ENCODE data around the gene BPHL.
A peak's percentile ranks its signal among the peaks of the same experiment; 100 is the strongest.
"Not testable (repeated sequence)": the region's sequence is repeated elsewhere in the genome, so short reads cannot be mapped to it uniquely, and the experiment has no call there.

Gene BPHL

GRCh38 chr6:3144571-3144970 lies 26.1 kb downstream of the BPHL start:
- no peak for DNase-seq
- in situ Hi-C loops (cut with HindIII; ENCODE audit: low pct_ligation_motif_present, low pct_unique_long_range_greater_than_20kb, low sequenced_read_pairs): no loop called here

GRCh38 chr6:3147914-3148757 lies 29.6 kb downstream of the BPHL start:
- in situ Hi-C loops (cut with HindIII; ENCODE audit: low pct_ligation_motif_present, low pct_unique_long_range_greater_than_20kb, low sequenced_read_pairs): no loop called here
- DNase-seq: no peak

GRCh38 chr6:3151691-3152090 lies 33.2 kb downstream of the BPHL start:
- no peak for DNase-seq
- in situ Hi-C loops (cut with HindIII; ENCODE audit: low pct_ligation_motif_present, low pct_unique_long_range_greater_than_20kb, low sequenced_read_pairs): no loop called here

- in situ Hi-C loops (cut with HindIII; ENCODE audit: low pct_ligation_motif_present, low pct_unique_long_range_greater_than_20kb, low sequenced_read_pairs): no loop called here
- DNase-seq: no peak
These were observed 34.2 kb downstream of the BPHL start for GRCh38 chr6:3152689-3153088.

- in situ Hi-C loops (cut with HindIII; ENCODE audit: low pct_ligation_motif_present, low pct_unique_long_range_greater_than_20kb, low sequenced_read_pairs); DNase-seq: not testable (repeated sequence)
These were observed 36.9 kb downstream of the BPHL start for GRCh38 chr6:3155416-3155815.

GRCh38 chr6:3156184-3157130 lies 37.9 kb downstream of the BPHL start:
- in situ Hi-C loops (cut with HindIII; ENCODE audit: low pct_ligation_motif_present, low pct_unique_long_range_greater_than_20kb, low sequenced_read_pairs): not testable (repeated sequence)

DNA sequence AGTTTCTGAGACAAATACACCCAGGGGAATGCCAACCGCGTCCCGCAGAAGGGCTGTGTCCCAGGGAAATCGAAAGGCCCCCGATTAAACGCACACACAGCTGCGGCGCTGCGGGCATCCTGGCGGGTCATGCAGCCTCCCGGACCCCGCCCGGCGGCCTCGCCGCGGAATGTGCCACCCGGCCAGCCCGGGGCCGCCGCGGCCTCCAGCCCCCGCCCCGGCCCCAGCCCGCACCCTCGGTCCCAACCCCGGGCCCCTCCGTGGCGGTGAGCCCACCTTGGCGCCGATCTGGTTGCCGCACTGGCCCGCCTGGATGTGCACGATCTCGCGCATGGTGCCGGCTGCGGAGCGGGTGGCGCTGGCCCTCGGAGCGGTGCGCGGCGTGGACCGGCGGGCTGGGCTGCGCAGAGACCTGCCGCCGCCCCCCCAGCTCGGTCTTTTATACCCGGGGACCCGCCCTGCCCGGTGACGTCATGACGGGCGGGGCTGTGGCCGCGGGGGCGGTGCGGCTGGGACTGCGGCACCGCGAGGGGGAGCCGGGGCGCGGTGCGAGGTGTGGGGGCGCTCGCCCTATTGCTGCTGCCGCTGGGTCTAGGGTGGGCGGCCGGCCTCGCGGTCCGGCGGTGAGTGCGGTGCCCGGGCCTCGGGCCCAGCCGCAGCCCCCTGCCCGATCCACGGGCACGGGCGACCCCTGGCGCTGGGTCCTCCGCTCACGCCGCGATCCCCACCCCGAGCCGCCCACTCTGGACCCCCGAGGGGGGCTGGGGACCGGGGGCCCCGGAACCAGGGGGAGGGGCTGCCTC lies 38.8 kb downstream of the BPHL start, which contains the start of gene TUBB2A:
TSS of gene TUBB2A (minus strand) at position 414 of the 803 bp plus-strand sequence. CDS start at position 333, 81 bp downstream.
- peak; percentile 76 for DNase-seq
- in situ Hi-C loops (cut with HindIII; ENCODE audit: low pct_ligation_motif_present, low pct_unique_long_range_greater_than_20kb, low sequenced_read_pairs): no loop called here

More at GRCh38 chr6:3156184-3157130, 37.9 kb downstream of the BPHL start:
- DNase-seq: peak; percentile 4

- in situ Hi-C loops (cut with HindIII; ENCODE audit: low pct_ligation_motif_present, low pct_unique_long_range_greater_than_20kb, low sequenced_read_pairs): no loop called here
- DNase-seq: no peak
These were observed 41.6 kb downstream of the BPHL start for GRCh38 chr6:3159805-3160781.

DNA sequence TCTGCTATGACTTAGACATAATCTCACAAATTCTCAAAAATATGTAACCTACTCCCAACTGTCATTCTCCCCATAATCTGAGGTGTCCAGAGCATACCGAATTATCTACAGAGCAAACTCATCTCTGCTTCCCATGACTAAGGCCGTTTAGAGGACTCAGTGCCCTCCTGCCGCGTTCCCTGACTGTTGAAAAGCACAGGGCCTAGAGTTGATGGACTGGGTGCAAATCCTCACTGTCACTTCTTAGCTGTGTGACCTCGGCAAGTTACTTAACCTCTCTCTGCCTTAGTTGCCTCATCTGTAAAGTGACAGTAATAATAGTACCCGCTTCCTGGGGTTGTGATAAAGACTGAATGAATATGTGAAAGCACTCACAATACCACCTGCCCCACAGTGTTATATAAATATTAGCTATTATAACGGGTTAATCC lies 43.6 kb downstream of the BPHL start:
- DNase-seq: peak; percentile 8

DNA sequence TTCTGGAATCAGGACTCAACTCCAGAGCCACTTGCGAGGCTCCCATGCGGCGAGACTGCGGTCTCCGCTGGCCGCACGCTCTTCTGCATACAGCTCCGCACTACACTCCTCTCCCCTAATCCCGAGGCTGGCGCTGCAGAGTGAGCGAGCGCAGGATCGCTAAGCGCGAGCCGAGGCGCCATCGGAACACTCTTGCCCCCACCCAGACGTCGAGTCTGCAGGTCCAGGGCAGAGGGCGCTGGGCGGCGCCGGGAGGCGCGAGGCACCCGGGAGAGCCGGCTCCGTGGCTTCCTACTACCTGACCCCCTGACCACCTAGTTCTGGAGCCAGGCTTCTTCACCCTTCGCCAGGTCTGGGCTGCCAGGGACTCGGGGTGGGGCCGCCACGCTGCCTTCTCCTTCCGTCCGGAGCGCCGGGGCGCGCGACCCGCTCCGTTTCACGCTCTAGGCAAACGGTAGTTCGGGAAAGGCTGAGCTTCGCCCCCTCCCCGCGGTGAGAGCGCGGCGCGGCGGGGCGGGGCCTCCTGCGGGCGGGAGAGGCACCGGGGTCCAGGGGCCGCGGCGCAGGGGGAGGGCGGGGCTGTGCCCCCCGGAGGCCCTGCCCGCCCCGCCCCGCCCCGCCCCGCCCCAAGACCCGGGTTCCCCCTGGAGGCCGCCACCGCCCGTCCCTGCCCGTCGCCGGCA lies 44.2 kb downstream of the BPHL start:
- DNase-seq: peak; percentile 76
- in situ Hi-C loops (cut with HindIII; ENCODE audit: low pct_ligation_motif_present, low pct_unique_long_range_greater_than_20kb, low sequenced_read_pairs): no loop called here

More for the DNA sequence above, 43.6 kb downstream of the BPHL start:
- in situ Hi-C loops (cut with HindIII; ENCODE audit: low pct_ligation_motif_present, low pct_unique_long_range_greater_than_20kb, low sequenced_read_pairs): no loop called here

DNA sequence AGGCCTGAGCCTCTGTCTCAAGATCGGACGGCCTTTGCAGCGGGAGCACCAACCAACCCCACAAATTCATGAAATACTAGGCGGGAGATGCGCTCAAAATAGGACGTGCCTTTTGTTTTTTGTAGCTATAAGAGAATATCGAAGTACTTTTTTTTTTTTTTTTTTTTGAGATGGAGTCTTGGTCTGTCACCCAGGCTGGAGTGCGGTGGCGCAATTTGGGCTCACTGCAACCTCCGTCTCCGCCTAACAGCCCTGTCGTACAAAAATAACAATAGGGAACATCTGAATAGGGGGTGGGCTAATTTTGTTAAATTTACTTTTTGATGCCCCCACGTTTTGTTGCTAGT lies 44.7 kb downstream of the BPHL start:
- in situ Hi-C loops (cut with HindIII; ENCODE audit: low pct_ligation_motif_present, low pct_unique_long_range_greater_than_20kb, low sequenced_read_pairs): no loop called here
- DNase-seq: no peak

DNA sequence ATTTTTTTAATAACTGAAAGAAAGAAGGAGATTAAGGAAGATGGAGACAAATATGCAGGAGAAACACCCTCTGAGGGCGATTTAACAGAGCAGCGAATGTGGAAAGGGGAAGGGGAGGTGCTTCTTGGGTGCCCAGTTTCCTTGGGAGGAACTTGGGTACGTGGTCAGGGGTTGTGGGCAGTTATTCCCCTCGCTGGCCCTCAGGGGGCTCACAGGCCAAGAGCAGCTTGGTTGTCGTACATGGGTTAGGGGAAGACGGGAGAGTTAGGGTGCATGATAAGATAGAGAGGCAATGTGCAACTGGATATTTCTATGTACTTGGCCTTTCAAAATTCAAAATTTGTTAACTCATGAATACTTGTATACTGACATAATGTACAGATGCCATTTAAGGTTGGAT lies 45.9 kb downstream of the BPHL start:
- DNase-seq: peak; percentile 5
- in situ Hi-C loops (cut with HindIII; ENCODE audit: low pct_ligation_motif_present, low pct_unique_long_range_greater_than_20kb, low sequenced_read_pairs): no loop called here

- in situ Hi-C loops (cut with HindIII; ENCODE audit: low pct_ligation_motif_present, low pct_unique_long_range_greater_than_20kb, low sequenced_read_pairs): no loop called here
- DNase-seq: no peak
These were observed 47.4 kb downstream of the BPHL start for GRCh38 chr6:3165631-3166534.

- DNase-seq; in situ Hi-C loops (cut with HindIII; ENCODE audit: low pct_ligation_motif_present, low pct_unique_long_range_greater_than_20kb, low sequenced_read_pairs): not testable (repeated sequence)
These were observed 48.2 kb downstream of the BPHL start for GRCh38 chr6:3166535-3167225.

- in situ Hi-C loops (cut with HindIII; ENCODE audit: low pct_ligation_motif_present, low pct_unique_long_range_greater_than_20kb, low sequenced_read_pairs); DNase-seq: not testable (repeated sequence)
These were observed 49.5 kb downstream of the BPHL start for GRCh38 chr6:3168046-3168445.

All from ACHN (cell line).